GM12865 (cell line): ENCODE measurements around the gene TTYH2.
"Not testable (repeated sequence)": the region's sequence is repeated elsewhere in the genome, so short reads cannot be mapped to it uniquely, and the experiment has no call there.

ENCODE experiments used
- DNase-seq: peaks from one replicate; pipeline ENCODE4 v3.0.0; 2010; ENCODE audit warnings: low read depth
- H3K4me3 ChIP-seq: 2 replicates; pipeline ENCODE4 v1.5.1; 2011; ENCODE audit warnings: mild to moderate bottlenecking, low read depth, low read length, control low read depth
- TF ChIP-seq, protein P1 (sequence below): IDR thresholded peaks from 2 replicates; pipeline ENCODE4 v1.5.1; 2011; ENCODE audit warnings: low read length, control low read depth, low read depth, inconsistent platforms; ENCODE audit not compliant: insufficient read depth; ENCODE audit errors: missing control alignments

TTYH2 gene

DNA sequence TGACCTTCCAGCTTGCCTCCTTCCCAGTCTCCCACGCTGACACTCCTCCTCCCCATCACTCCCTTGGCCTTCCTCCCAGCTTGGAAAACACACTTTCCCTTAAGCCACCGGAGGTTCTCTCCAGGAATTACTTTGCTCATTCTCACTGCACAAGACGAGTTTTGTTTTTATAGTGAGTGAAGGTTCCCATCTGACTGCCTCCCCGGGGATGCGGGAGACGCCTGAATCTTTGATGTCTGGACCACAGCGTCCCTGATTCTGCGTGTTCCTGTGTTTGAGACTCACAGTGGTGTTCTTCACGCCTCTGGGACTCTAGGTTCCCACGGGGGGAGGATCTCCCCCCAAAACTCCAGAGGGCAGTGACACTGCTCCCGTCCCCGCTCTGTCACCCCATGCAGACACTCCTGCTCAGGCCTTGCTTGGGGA, 62.7 kb downstream of the TTYH2 start:
- no peak for DNase-seq
- TF ChIP-seq, protein P1, sequence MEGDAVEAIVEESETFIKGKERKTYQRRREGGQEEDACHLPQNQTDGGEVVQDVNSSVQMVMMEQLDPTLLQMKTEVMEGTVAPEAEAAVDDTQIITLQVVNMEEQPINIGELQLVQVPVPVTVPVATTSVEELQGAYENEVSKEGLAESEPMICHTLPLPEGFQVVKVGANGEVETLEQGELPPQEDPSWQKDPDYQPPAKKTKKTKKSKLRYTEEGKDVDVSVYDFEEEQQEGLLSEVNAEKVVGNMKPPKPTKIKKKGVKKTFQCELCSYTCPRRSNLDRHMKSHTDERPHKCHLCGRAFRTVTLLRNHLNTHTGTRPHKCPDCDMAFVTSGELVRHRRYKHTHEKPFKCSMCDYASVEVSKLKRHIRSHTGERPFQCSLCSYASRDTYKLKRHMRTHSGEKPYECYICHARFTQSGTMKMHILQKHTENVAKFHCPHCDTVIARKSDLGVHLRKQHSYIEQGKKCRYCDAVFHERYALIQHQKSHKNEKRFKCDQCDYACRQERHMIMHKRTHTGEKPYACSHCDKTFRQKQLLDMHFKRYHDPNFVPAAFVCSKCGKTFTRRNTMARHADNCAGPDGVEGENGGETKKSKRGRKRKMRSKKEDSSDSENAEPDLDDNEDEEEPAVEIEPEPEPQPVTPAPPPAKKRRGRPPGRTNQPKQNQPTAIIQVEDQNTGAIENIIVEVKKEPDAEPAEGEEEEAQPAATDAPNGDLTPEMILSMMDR, result no peak
- H3K4me3 ChIP-seq, result no peak overlapping the region

DNA sequence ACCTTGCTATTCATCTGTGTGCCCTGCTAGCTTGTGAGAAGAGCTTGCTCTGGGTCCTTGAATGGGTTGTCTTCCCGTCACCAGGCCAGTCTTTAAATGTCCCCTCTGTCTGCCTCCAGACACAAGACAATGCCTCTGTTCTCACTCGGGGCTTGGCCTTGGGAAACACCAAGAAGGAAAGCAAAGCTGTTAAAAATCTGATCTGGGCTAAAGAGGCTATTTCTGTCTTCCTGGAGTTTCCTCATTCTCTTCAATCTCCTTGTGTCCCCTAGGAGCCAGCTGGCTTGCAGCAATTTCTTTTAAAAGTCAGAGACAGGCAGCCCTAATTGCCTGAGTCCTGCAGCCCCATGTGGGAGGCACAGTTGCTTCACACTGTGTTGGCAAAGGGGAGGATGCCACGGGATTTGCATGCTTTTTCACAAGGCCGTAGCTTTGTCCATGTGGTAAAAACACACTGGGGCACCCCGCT, 63.2 kb downstream of the TTYH2 start:
- peak; percentile 41 for DNase-seq
- TF ChIP-seq, protein P1, result no peak
- H3K4me3 ChIP-seq, result no peak overlapping the region

DNA sequence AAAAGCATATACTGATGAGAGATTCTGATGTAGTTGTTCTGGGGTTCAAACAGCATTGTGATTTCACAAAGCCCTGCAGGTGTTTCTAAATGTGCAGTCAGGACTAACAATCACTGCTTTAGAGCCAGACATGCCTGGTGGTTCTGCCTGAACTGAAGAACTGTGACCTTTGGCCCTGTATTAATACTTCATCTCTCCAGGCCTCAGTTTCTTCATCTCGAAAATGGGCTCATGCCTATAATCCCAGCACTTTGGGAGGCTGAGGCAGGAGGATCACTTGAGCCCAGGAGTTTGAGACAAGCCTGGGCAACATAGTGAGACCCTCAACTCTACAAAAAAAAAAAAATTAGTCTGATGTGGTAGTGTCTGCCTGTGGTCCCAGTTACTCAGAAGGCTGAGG, 64.6 kb downstream of the TTYH2 start:
- TF ChIP-seq, protein P1, result no peak
- no peak for DNase-seq
- H3K4me3 ChIP-seq, result no peak overlapping the region

DNA sequence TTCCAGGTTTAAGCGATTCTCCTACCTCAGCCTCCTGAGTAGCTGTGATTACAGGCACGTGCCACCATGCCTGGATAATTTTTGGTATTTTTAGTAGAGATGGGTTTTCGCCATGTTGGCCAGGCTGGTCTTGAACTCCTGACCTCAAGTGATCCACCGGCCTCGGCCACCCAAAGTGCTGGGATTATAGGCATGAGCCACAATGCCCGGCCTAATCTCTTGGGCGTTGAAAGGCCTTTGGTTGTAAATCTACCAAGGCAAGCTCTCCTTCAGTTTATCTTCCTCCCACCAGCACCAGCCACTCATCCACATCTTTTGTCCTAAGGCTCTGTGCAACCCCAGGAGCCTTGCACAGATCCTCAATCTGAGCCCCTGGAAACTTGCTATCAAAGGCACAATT, 66.2 kb downstream of the TTYH2 start:
- not testable (repeated sequence) for H3K4me3 ChIP-seq, DNase-seq

DNA sequence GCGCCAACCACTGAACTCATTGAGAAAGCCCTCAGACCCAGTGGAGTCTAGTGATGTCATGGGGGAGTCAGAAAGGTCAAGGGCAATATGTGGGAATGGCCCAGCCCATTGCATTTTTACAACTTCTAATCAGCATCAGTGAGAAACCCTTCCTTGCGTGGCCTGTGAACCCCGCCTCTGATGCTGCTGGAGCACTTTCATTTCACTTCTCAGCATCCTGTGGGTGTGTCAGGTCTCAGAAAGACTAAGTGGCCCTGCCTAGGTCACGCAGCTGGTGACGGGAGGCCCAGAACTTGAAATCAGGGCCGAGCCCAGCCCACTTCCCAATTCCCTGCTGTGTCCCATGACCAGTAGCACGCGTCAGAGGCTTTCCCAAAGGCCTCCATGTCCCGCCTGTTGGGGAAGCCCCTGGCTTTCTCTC, 66.7 kb downstream of the TTYH2 start:
- H3K4me3 ChIP-seq, result no peak overlapping the region
- TF ChIP-seq, protein P1, result no peak
- DNase-seq, result peak; percentile 79

DNA sequence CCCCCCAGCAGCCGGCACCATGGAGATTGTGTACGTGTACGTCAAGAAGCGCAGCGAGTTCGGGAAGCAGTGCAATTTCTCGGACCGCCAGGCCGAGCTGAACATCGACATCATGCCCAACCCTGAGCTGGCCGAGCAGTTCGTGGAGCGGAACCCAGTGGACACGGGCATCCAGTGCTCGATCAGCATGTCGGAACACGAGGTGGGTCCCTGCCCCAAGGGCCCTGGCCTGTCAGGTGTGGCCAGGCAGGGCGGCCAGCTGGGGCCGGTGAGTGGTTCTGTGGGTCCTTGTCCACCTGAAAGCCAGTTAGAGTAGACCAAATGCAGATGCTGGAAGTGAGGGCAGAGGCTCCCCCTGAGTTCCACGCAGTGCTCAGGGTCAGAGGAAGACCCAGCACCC, 68.4 kb downstream of the TTYH2 start:
- H3K4me3 ChIP-seq, result no peak overlapping the region
- TF ChIP-seq, protein P1, result no peak
- no peak for DNase-seq

DNA sequence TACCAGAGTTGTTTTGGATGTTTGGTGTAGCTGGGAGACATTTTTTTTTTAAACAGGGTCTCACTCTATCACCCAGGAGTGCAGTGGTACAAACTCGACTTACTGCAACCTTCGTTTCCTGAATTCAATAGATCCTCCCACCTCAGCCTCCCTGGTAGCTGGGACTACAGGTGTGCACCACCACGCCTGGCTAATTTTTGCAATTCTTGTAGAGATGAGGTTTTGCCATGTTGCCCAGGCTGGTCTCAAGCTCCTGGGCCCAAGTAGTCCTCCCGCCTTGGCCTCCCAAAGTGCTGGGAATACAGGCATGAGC, 68.9 kb downstream of the TTYH2 start:
- not testable (repeated sequence) for H3K4me3 ChIP-seq

DNA sequence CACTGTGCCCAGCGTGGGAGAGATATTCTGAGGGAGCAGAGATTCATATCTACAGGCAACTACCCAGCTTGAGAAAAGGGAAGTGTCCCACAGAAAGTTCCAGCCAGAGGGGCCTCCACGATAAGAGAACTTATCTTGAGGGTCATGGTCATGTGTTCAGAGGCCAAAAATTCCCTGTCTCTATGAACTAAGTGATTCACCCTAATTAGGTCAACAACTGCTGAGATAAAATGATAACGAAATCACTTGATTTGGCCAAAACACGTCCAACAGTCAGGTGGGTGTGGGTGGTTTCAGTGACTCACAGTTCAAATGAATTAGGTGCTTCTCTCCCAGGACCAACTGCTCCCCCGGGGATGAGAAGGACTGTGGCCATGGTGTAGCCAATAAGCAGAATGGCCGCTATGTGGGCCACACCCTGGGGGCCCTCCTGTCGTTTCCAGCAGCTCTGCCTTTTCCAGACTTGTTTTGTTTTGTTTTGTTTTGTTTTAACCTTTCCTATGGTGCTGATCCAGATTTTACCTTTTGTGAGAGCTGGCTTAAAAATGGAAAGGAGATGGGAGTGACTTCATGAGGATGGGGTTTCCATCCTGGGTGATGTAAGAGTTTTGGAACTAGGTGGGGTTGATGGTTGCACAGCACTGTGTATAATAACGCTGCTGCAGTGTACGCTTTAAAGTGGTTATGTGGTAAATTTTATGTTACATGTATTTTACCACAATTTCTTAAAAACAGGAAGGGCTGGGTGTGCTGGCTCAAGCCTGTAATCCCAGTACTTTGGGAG, 69.4 kb downstream of the TTYH2 start:
- H3K4me3 ChIP-seq, result no peak overlapping the region
- TF ChIP-seq, protein P1, result no peak
- DNase-seq, result peak; percentile 76

More for the DNA sequence above, 68.9 kb downstream of the TTYH2 start:
- DNase-seq, result not testable (repeated sequence)
